Caki2 (cell line): ENCODE measurements around the gene SMARCB1. TPM values are rescaled to one million over a fixed set of nuclear protein-coding genes. Genes with fewer than 3 reads are reported as not detected.
A peak's percentile ranks its signal among the peaks of the same experiment; 100 is the strongest.
"Not testable (repeated sequence)": the region's sequence is repeated elsewhere in the genome, so short reads cannot be mapped to it uniquely, and the experiment has no call there.

ENCODE experiments used
- DNase-seq: peaks from one replicate; pipeline ENCODE4 v3.0.0-alpha.2; 2015; ENCODE audit warnings: low read depth
- in situ Hi-C: cut with HindIII; loops from 2 replicates; pipeline ENCODE4 v1.10.0; 2016; ENCODE audit warnings: low sequenced_read_pairs, low pct_unique_long_range_greater_than_20kb, mixed read lengths
- total RNA-seq: library from RNA; depleted of rRNA; stranded (reverse); fragments of >200 nt; shearing (Covaris generic); gene quantifications from 2 replicates; pipeline ENCODE4 v1.2.3, GENCODE V29; 2014; ENCODE audit warnings: low replicate concordance

SMARCB1 gene
- total RNA-seq, 1 experiment from 2014 or later: 153 TPM

DNA sequence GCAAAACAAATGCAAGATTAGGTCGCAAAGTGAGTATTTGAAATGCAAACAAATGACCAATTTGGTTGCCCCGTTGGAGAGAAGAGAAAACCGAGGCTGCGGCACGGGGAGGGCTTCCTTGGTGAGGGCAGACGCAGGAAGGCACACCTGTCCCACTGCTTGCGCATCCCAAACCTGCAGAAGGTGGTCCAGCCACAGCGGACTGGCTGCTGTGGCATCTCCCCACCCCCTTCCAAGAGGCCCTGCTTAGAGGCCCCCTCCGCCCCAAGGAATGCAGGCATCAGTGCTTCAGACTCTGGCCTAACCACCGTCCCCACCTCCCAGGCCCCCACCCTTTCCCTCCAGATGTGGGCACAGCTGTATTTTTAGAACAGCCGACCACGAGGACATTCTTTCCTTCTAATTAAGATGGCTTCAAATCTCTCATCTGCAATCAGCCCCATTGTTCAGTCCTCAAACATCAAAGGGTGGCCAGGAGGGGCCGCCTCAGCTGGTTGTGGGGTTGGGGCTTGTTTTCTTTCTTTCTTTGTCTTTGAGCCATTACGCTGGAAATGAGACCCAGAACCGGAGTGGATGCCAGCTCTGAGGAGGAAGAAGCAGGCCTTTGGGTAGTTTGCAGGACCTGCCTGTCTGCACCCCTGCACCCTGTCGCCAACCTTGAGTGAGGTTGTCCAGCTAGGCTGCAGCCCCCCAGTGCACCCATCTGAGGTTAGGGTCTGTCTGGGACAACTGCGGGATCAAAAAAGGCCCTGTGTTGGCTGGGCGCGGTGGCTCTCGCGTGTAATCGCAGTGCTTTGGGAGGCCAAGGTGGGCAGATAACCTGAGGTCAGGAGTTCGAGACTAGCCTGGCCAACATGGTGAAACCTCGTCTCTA is 61.5 kb downstream of the SMARCB1 start:
- in situ Hi-C loops: no loop called here
- DNase-seq: no peak

DNA sequence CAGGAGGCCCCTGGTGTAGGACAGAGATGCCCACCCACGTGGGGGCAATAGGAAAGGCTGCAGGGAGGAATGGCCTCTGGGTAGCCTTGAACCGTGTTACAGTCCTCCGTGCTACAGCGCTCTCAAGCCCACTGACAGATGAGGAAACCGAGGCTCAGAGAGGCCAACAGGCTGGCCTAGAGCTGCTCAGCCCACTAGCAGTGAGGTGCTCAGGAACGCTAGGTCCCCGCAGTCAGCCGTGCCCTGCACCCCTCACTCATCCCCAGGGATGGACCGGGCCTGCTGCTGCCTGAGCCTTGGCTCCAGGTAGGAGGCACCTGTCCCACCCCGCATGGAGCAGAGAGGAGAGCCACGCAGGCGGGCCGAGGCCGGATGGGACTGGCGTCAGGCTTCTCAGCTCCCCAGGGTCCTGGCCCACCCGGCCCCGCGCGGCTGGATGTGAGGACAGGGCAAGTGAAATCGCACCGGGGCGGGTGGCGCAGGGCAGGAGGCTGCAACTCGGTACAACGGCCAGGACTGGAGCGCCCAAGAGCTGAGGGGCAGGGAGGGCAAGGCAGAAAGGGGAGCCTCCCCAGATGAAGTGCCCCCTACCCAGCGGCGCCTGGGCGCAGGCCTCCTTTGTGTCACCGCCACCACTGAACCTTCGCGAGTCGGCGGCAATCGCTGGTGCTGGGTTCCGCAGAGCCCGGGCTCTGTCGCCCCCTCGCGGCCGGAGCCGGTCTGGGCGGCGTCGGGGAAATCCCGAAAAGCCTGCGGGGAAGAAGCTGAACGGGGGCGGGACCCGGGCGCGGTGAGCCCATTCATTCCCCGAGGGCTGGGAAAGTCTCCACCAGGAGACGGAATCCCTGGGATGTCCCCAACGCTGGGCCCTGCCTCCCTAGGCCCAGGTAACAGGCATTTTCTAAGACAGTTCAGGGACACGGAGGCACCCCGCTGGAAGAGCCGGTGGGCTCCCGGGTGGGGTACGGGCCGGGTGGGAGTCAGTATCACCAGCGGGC is 62.5 kb downstream of the SMARCB1 start:
- peak; percentile 83 for DNase-seq

DNA sequence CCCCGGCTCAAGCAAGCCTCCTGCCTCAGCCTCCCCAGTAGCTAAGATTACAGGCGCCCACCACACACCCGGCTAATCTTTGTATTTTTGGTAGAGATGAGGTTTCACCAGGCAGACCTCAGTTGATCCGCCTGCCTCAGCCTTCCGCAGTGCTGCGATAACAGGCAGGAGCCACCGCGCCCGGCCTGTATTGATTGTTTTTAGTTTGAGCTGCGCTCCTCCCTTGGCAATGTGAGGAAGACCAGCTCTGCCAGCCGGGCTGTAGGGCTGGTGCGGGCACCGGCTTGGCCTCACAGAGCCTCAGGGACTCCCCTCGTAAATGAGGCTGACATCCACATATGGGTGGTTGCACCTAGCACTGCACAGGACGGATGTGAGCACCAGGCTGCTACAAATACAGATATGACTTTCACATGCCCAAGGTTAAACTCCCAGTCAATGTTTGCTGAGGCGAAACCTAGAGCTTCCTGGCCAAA is 63.4 kb downstream of the SMARCB1 start:
- no peak for DNase-seq
- in situ Hi-C loops: no loop called here

More for the DNA sequence above, 62.5 kb downstream of the SMARCB1 start:
- in situ Hi-C loops: no loop called here

DNA sequence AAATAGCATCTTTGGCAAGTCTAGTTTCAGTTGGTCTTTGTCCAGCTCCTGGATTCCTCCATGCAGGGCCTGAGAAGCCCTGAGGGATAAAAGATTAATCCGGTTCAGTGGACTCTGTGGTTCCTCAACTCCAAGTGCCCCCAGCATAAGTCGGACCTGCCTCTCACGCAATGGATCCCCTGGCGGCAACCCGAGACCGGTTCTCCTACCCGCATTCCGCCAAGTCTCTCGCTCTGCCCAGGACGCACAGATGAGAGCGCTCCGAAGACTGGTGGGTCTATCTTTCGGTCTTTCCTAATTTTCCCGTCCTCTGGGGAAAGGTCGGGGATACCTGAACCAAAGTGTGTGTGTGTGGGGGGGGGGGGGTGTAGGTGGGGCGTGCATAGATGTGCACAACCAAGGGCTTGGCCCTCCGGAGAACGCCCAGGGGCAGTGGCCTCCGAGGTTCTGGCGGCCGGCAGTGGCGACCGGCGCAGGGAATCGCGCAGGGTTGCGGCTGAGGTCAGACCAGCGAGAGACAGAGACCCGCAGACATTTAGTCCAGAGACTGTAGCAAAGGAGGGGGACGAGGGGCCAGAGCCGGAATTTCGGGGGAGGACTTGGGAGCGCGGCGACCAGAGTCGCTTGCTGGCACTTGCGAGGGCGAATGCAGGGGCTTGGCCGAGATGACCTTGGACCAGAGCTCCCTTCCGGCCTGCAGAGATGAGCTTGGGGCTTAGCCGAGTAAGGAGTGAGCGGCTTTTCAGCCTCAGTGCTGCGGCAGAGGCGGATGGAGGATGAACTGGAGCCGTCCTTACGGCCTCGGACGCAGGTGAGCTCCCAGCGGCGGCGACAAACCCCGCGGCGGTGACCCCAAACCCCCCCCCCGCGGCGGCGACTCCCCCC is 70.2 kb downstream of the SMARCB1 start:
- in situ Hi-C loops: no loop called here
- peak; percentile 72 for DNase-seq

DNA sequence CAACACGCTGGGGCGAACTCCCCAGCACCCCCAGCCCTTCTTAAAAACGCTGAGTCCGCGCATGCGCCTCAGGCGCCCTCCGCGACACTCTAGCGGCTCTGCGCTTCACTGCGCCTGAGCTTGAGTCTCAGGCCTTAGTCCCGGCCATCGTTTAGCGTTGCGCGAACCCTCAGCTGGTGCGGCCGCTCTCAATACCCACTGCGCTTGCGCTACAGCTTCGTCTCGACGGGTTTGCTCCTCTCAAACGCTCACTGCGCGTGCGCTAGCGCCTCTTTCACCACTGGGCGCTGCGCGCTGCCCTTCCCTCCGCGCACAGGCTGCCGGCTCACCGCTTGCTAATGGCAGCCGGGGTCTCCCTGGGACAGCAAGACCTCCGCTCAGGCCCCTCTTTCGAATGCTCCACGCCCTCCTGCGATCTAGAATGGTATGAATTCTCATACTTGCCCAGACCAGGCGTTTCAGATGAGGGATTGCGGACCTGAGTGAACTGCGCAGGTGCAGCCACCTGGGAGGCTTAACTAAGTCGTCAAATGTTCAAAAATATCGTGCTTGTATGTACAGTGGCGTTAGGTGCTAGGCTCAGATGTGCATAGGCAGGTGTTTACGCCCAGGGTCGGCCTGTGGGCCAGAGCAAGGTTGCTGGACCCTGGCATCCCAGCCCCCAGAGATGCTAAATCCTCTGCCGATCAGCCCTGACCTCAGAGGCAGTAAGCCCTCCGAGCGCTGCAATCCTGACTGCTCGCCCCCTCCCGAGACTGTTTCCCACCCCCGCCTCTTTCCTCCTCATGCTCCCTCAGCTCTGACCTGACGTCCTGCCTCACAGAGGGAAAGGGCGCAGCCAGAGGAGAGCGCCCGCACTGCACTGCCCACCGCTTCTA is 71.1 kb downstream of the SMARCB1 start, which contains the start of gene SLC2A11:
SLC2A11 (plus strand) TSS at position 270 of the 878 bp plus-strand sequence; CDS start at position 395, 125 bp downstream.
- peak; percentile 92 for DNase-seq
- in situ Hi-C loops: no loop called here

DNA sequence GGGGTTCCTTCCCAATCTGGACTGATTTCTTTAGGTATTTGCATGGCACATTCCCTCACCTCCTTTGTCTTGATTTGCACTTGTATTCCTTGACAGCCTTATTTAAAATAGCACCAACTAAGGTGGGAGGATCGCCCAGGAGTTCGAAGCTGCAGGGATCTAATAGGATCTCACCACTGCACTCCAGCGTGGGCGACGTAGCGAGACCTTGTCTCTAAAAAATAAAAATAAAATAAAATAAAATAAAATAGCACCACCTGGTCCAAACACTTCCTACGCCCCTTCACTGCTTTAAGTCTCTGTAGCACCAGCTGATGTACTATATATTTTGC is 71.7 kb downstream of the SMARCB1 start:
- in situ Hi-C loops: no loop called here
- DNase-seq: no peak

DNA sequence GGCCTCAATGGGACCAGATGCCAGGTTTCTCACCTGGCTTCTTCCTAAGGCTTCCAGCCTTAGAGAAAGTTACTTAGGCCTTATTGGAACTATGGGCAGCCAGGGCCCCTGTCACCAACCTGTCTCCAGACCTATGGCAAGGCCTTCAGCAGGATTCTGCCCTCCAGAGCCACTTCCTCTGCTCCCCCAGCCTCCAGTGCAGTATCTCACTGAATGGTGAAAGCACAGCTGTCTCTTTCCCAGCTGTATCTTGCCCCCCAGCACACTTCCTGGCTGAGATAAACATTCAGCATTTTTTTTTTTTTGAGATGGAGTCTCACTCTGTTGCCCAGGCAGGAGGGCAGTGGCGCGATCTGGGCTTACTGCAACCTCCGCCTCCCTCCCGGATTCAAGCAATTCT is 72.4 kb downstream of the SMARCB1 start:
- in situ Hi-C loops: no loop called here
- no peak for DNase-seq

DNA sequence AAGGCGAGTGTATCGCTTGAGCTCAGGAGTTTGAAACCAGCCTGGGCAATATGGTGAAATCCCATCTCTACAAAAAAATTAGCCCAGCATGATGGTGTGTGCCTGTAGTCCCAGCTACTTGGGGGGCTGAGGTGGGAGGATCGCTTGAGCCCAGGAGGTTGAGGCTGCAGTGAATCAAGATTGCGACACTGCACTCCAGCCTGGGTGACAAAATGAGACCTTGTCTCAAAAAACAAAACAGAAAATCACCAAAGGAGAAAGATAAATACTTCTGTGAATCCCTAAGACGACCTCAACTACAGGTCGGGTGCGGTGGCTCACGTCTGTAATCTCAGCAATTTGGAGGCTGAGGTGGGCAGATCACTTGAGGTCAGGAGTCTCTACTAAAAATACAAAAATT is 73.4 kb downstream of the SMARCB1 start:
- in situ Hi-C loops, DNase-seq: not testable (repeated sequence)

DNA sequence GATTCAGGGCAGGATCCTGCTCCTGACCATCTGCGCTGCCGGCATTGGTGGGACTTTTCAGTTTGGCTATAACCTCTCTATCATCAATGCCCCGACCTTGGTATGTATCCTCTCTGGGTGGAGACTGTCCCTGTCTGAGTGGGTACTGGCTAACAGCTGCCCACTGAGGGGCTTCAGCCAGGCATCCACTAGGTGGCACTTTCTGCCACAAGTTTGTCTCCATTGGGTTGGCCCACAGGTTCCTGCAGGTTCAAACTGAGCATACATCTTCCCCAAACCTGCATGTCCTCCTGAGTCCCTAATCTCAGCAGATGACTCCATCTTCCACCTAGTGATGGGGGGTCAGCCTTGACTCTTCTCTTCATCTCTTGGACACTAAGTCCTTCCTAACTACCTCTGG is 75.3 kb downstream of the SMARCB1 start:
- in situ Hi-C loops: no loop called here
- peak; percentile 29 for DNase-seq

DNA sequence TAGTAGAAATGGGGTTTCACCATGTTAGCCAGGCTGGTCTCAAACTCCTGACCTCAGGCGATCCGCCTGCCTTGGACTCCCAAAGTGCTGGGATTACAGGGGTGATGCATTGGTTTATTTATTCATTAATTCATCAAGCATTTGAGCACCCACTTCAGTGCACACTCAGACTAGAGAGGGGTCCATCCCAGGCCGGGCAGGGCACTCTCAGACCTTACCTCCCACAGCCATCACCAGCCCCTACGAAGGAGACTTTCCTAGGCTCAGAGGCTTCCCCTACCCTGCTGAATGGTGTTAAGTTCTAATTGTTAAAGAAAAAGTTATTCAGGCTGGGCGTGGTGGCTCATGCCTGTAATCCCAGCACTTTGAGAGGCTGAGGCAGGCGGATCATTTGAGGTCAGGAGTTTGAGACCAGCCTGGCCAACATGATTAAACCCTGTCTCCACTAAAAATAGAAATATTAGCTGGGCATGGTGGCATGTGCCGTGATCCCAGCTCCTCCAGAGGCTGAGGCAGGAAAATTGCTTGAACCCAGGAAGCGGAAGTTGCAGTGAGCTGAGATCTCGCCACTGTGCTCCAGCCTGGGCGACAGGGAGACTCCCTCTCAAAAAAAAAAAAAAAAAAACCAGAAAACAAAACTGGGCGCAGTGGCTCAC is 77.9 kb downstream of the SMARCB1 start:
- DNase-seq, in situ Hi-C loops: not testable (repeated sequence)

DNA sequence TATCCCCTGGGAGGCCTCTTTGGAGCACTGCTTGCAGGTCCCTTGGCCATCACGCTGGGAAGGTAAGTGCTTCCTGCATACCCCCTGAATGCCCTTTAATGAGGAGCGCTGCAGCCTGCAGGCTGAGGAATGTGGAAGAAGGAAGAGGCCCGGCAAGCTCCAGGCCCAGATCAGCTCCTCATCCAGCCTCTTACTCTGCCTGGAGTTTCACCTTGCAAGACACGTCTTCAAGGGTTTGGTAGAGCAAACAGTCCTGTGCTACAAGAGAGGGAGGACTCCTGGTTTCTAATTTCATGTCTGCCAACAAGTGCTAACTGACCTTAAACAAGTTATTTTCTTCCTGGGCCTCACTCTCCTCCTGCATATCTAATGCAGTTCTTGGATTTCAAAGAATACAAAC is 81.8 kb downstream of the SMARCB1 start:
- in situ Hi-C loops: no loop called here
- DNase-seq: no peak

DNA sequence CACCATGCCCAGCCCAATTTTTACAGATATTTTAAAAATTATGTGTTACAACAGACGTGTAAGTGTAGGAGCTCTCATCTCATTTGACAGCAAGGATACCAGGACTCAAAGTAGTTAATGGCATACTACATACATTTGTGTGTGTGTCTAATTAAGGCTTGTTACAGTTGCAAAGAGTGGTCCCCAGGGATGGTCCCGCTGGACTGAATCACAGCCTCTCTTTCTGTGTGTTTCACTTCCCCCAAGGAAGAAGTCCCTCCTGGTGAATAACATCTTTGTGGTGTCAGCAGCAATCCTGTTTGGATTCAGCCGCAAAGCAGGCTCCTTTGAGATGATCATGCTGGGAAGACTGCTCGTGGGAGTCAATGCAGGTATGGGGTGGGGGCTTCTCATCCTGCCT is 88.1 kb downstream of the SMARCB1 start:
- no peak for DNase-seq
- in situ Hi-C loops: no loop called here

DNA sequence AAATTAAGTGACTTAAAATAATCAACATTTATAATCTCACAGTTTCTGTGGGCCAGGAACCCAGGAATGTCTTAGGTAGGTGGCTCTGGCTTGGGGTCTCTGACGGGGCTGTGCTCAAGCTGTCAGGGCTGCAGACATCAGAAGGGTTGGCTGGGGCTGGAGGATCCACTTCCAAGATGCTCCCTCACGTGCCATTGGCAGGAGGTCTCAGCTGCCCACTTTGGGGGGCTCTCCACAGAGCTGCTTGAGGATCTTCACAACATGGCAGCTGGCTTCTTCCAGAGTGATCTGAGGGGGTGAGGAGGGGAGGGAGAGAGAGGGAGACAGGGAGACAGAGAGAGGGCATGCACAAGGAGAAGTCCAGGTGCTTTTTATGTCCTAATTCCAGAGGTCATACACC is 89.0 kb downstream of the SMARCB1 start:
- DNase-seq: no peak
- in situ Hi-C loops: no loop called here

DNA sequence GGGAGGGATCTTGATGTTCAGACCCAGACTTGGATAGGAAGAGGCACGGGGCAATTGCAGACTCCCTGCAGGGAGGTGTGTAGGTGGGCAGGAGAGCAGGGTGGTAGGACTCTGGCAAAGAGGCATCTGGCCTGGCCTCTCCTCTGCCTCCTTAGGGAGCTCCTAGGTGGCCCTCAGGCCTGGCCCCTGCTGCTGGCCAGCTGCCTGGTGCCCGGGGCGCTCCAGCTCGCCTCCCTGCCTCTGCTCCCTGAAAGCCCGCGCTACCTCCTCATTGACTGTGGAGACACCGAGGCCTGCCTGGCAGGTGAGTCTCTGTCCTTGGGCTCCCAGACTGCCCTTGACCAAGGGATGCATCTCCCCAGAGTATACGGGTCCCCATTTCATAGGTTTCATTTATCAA is 90.8 kb downstream of the SMARCB1 start:
- in situ Hi-C loops: no loop called here
- no peak for DNase-seq

DNA sequence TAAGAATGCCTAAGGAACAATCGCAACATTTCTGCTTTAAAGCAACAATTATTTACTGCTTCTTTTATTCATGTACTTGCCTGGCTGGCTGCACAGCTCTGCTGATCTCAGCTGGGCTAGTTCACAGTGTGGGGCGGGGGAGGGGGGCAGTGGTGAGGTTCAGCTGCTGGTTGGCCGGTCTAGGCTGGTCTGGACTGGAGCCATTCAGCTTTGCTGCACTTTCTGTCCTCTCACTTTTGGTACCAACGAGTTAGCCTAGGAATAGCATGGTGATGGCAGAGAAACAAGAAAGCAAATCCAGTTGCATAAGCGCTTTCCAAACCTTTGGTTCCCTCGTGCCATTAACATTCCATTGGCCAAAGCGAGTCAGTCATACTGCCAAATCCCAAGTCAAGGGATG is 91.5 kb downstream of the SMARCB1 start:
- in situ Hi-C loops: no loop called here
- DNase-seq: no peak

DNA sequence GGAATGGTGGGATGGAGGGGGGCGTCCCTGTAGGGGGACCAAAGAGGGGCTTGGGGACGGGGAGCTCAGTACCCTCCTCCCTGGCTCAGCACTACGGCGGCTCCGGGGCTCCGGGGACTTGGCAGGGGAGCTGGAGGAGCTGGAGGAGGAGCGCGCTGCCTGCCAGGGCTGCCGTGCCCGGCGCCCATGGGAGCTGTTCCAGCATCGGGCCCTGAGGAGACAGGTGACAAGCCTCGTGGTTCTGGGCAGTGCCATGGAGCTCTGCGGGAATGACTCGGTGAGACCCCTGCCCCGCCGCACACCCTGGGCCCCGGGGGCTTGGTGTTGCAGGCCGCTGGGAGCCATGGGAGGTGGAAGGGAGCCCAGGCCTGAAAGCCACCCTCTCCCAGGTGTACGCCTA is 95.6 kb downstream of the SMARCB1 start:
- in situ Hi-C loops: no loop called here
- DNase-seq: no peak

DNA sequence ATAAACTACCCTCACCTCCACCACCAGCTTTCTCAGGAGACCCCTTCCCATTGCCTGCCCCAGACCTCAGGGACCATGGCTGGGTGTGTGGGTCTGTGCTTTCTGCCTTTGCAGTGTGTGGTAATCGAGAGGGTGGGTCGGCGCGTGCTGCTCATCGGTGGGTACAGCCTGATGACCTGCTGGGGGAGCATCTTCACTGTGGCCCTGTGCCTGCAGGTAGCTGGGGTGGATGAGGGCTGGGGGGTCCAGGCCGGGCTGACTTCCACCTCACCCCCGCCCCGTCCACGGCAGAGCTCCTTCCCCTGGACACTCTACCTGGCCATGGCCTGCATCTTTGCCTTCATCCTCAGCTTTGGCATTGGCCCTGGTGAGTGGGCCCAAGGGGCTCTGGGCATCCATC is 96.9 kb downstream of the SMARCB1 start:
- in situ Hi-C loops: no loop called here

More for the DNA sequence above, 96.9 kb downstream of the SMARCB1 start:
- no peak for DNase-seq
